H1 (cell line): ENCODE data around the gene AGBL4. TPM values are rescaled to one million over a fixed set of nuclear protein-coding genes. Genes with fewer than 3 reads are reported as not detected.

Experiments used
- CTCF ChIA-PET: fragments of 300-600 bp; sonication (Branson Sonifier 250); formaldehyde crosslinking; loops from one replicate; lab custom pipeline; 2021; ENCODE audit not compliant: partially characterized antibody; lab: Charles Lee
- POLR2A ChIA-PET: fragments of 300-600 bp; sonication (Branson Sonifier 250); formaldehyde crosslinking; loops from one replicate; lab custom pipeline; 2021; ENCODE audit warnings: inconsistent platforms; ENCODE audit not compliant: partially characterized antibody; lab: Charles Lee
- DNase-seq, 2 experiments: peaks; one replicate each; pipeline versions ENCODE4 v3.0.0 to v3.0.0-alpha.2; 2010 to 2022; ENCODE audit warnings: low spot score in 2 of 2, low read depth in 1 of 2, mixed read lengths in 1 of 2
- FAIRE-seq: peaks from 2 replicates; lab custom pipeline; 2011; peaks lifted over from hg19 to GRCh38; lab: Jason Lieb, UNC
- H2AFZ ChIP-seq: 2 replicates; pipeline ENCODE4 v1.8.1; 2012; ENCODE audit warnings: low read length, inconsistent platforms
- H2AK5ac ChIP-seq: 2 replicates; pipeline ENCODE4 v1.6.1; 2013; ENCODE audit warnings: low read depth, low read length
- H2BK120ac ChIP-seq: replicated peaks from 2 replicates; pipeline ENCODE3; 2013; ENCODE audit warnings: low read depth, low read length, inconsistent platforms
- H2BK12ac ChIP-seq: 2 replicates; pipeline ENCODE4 v1.6.1; 2013; ENCODE audit warnings: low read depth, low read length
- H2BK15ac ChIP-seq: 2 replicates; pipeline ENCODE4 v1.6.1; 2013; ENCODE audit warnings: low read length
- H2BK20ac ChIP-seq: 2 replicates; pipeline ENCODE4 v1.6.1; 2013; ENCODE audit warnings: low read length
- H2BK5ac ChIP-seq: 2 replicates; pipeline ENCODE4 v1.6.1; 2013; ENCODE audit warnings: low read depth, low read length
- H3K14ac ChIP-seq: 2 replicates; pipeline ENCODE4 v1.6.1; 2013; ENCODE audit warnings: inconsistent platforms; ENCODE audit not compliant: insufficient read length
- H3K18ac ChIP-seq: 2 replicates; pipeline ENCODE4 v1.6.1; 2013; ENCODE audit warnings: low read length; ENCODE audit errors: extremely low read depth
- H3K23ac ChIP-seq: 2 replicates; pipeline ENCODE4 v1.6.1; 2013; ENCODE audit warnings: inconsistent platforms; ENCODE audit not compliant: insufficient read length
- H3K23me2 ChIP-seq: 2 replicates; pipeline ENCODE4 v1.6.1; 2013; ENCODE audit warnings: low read depth, low read length
- H3K27ac ChIP-seq: 2 replicates; pipeline ENCODE4 v1.6.1; 2011; ENCODE audit warnings: low read depth, low read length, inconsistent platforms
- H3K27me3 ChIP-seq, 4 experiments: replicated peaks in 1 of 4; 1 replicate in 1 of 4; 2 replicates in 3 of 4; pipeline versions ENCODE4 v1.6.1 to v1.8.1; 2011 to 2013; ENCODE audit warnings: low read length in 3 of 4, mild to moderate bottlenecking in 3 of 4, inconsistent platforms in 2 of 4, mixed read lengths in 2 of 4, moderate library complexity in 1 of 4; ENCODE audit not compliant: control insufficient read depth in 3 of 4, insufficient read depth in 3 of 4; ENCODE audit errors: extremely low read depth in 1 of 4
- H3K36me3 ChIP-seq, 4 experiments: 2 replicates each; pipeline versions ENCODE4 v1.6.1 to v1.8.1; 2011 to 2013; ENCODE audit warnings: mild to moderate bottlenecking in 4 of 4, low read length in 3 of 4, moderate library complexity in 2 of 4, control low read depth in 1 of 4, inconsistent platforms in 1 of 4; ENCODE audit not compliant: insufficient read depth in 4 of 4, control insufficient read depth in 2 of 4
- H3K4ac ChIP-seq: replicated peaks from 2 replicates; pipeline ENCODE3; 2013; ENCODE audit warnings: low read length, low read depth, mixed read lengths, inconsistent platforms; ENCODE audit not compliant: insufficient read length
- H3K4me1 ChIP-seq, 4 experiments: replicated peaks in 1 of 4; 1 replicate in 1 of 4; 2 replicates in 3 of 4; pipeline versions ENCODE4 v1.6.1 to v1.8.1; 2011 to 2013; ENCODE audit warnings: low read length in 3 of 4, inconsistent platforms in 2 of 4, mixed read lengths in 1 of 4; ENCODE audit not compliant: insufficient read depth in 4 of 4, control insufficient read depth in 3 of 4
- H3K4me2 ChIP-seq, 2 experiments: 2 replicates each; pipeline versions ENCODE4 v1.6.1 to v1.8.1; 2011 to 2013; ENCODE audit warnings: low read depth in 2 of 2, low read length in 2 of 2, control low read depth in 1 of 2, inconsistent platforms in 1 of 2, mild to moderate bottlenecking in 1 of 2; ENCODE audit not compliant: insufficient read depth in 1 of 2
- H3K4me3 ChIP-seq, 4 experiments: fragments of 200-600, 300-600 bp in 1 of 4; sonication (generic), shearing (Covaris generic), sonication (Bioruptor Twin) in 1 of 4; 2 replicates each; pipeline versions ENCODE4 v1.5.1 to v1.8.1; 2011 to 2016; ENCODE audit warnings: low read length in 4 of 4, low read depth in 3 of 4, control low read depth in 2 of 4, inconsistent platforms in 2 of 4, mild to moderate bottlenecking in 2 of 4, mixed read lengths in 1 of 4, moderate library complexity in 1 of 4; ENCODE audit not compliant: insufficient read depth in 2 of 4; ENCODE audit errors: extremely low read depth in 1 of 4
- H3K56ac ChIP-seq: replicated peaks from 2 replicates; pipeline ENCODE3; 2013; ENCODE audit warnings: low read depth, mild to moderate bottlenecking, mixed read lengths, low read length, inconsistent platforms; ENCODE audit not compliant: insufficient read length
- H3K79me1 ChIP-seq: 2 replicates; pipeline ENCODE4 v1.6.1; 2013; ENCODE audit warnings: low read depth, low read length, control low read depth
- H3K79me2 ChIP-seq, 2 experiments: 2 replicates each; pipeline versions ENCODE4 v1.6.1 to v1.8.1; 2012 to 2013; ENCODE audit warnings: low read length in 2 of 2, mild to moderate bottlenecking in 2 of 2, inconsistent platforms in 1 of 2; ENCODE audit not compliant: insufficient read depth in 2 of 2, control insufficient read depth in 1 of 2
- H3K9ac ChIP-seq, 4 experiments: replicated peaks in 1 of 4; 1 replicate in 1 of 4; 2 replicates in 3 of 4; pipeline versions ENCODE4 v1.6.1 to v1.8.1; 2011 to 2013; ENCODE audit warnings: low read depth in 3 of 4, low read length in 3 of 4, control low read depth in 2 of 4, mild to moderate bottlenecking in 2 of 4, moderate library complexity in 2 of 4, inconsistent platforms in 1 of 4; ENCODE audit errors: extremely low read depth in 1 of 4
- H3K9me3 ChIP-seq, 2 experiments: 2 replicates each; pipeline versions ENCODE4 v1.6.1 to v1.8.1; 2012 to 2013; ENCODE audit warnings: mild to moderate bottlenecking in 2 of 2, moderate library complexity in 2 of 2, control low read depth in 1 of 2, inconsistent platforms in 1 of 2, low read depth in 1 of 2, low read length in 1 of 2, mixed read lengths in 1 of 2; ENCODE audit not compliant: insufficient read depth in 2 of 2
- H4K20me1 ChIP-seq, 2 experiments: replicated peaks in 1 of 2; 2 replicates each; pipeline versions ENCODE3 to v1.8.1; 2011 to 2013; ENCODE audit warnings: inconsistent platforms in 2 of 2, low read length in 2 of 2, mild to moderate bottlenecking in 1 of 2; ENCODE audit not compliant: insufficient read depth in 2 of 2, control insufficient read depth in 1 of 2
- H4K5ac ChIP-seq: 2 replicates; pipeline ENCODE4 v1.6.1; 2013; ENCODE audit warnings: low read length, low read depth, mixed read lengths, inconsistent platforms; ENCODE audit not compliant: insufficient read length
- H4K8ac ChIP-seq: 2 replicates; pipeline ENCODE4 v1.8.0; 2013; ENCODE audit warnings: mild to moderate bottlenecking, moderate library complexity, low read length, inconsistent platforms; ENCODE audit not compliant: insufficient read depth; ENCODE audit errors: extremely low read depth
- H4K91ac ChIP-seq: replicated peaks from 2 replicates; pipeline ENCODE3; 2013; ENCODE audit warnings: low read length, mixed read lengths, inconsistent platforms; ENCODE audit not compliant: insufficient read length
- MAFK ChIP-seq: IDR thresholded peaks from 2 replicates; pipeline ENCODE4 v1.6.1; 2012; ENCODE audit warnings: low read depth, mild to moderate bottlenecking, improper control_type of control experiment, low read length
- POLR2A ChIP-seq, 2 experiments: IDR thresholded peaks; 1 replicate in 1 of 2; 2 replicates in 1 of 2; pipeline ENCODE4 v1.6.1; 2011; ENCODE audit warnings: low read depth in 2 of 2, low read length in 2 of 2, mild to moderate bottlenecking in 2 of 2; ENCODE audit errors: control extremely low read depth in 1 of 2
- SIRT6 ChIP-seq: IDR thresholded peaks from one replicate; pipeline ENCODE4 v1.7.1; 2012; ENCODE audit warnings: low read length, inconsistent platforms
- SRF ChIP-seq: IDR thresholded peaks from 2 replicates; pipeline ENCODE4 v1.6.1; 2011; ENCODE audit warnings: mild to moderate bottlenecking, low read depth, low read length, moderate library complexity
- WGBS, 2 experiments: shearing (Covaris generic) in 1 of 2; methylation state at CpG; one replicate each; pipeline versions ENCODE4 v1.1.6 to v1.1.7; 2013 to 2015; ENCODE audit warnings: low lambda C conversion rate in 2 of 2, mixed read lengths in 2 of 2, inconsistent platforms in 1 of 2, low coverage in 1 of 2, missing lambda C conversion rate in 1 of 2; ENCODE audit not compliant: insufficient replicate concordance in 2 of 2, insufficient coverage in 1 of 2, insufficient read length in 1 of 2; ENCODE audit errors: extremely low coverage in 1 of 2, missing lambda C conversion rate in 1 of 2; 5-methylcytosine and 5-hydroxymethylcytosine counted together
- polyA plus RNA-seq, 7 experiments: library from polyadenylated mRNA; depleted of rRNA in 3 of 7; stranded (reverse) in 5 of 7; unstranded in 2 of 7; fragments of >200 nt in 5 of 7; fragments of 200-250 nt in 2 of 7; gene quantifications; 1 replicate in 5 of 7; 2 replicates in 1 of 7; 4 replicates in 1 of 7; pipeline versions ENCODE4 v1.2.1 to v1.2.3, GENCODE V29; 2011 to 2013; ENCODE audit warnings: missing spikeins in 2 of 7, mixed read lengths in 2 of 7
- total RNA-seq: library from RNA; stranded (reverse); fragmentation: NEBNext Ultra II Directional; extraction: Animal tissue kit (Norgen Biotek cat#: 25700); gene quantifications from 2 replicates; pipeline ENCODE4 v1.2.1, GENCODE V29; 2021

The AGBL4 gene
- total and polyA plus RNA-seq, 2 of the 8 experiments (the other 6 are each of a cell fraction or from before 2014, with no cell fraction given) = 0.41 to 0.45 TPM

DNA sequence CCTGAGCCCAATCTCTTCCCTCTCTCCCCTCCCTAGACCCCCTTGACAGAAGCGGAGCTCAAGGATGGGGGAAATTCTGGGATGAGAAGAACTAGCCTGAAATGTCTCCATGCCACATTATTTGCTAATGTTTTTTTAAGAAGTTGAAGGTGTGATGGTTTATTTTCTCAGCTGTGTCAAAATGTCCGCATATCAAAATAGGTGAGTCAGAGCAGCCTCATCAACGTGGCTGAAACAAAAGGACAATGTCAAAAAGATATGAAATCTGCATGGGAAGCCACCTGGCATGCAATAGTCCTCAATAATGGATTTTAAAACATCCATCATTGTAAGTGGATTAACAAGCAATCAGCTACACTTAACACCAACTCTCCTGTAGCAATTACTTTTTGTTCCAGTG, 1348.5 kb downstream of the AGBL4 start:
- no peak overlapping the region for H2BK120ac ChIP-seq
- no peaks in the 10 kb centered on the region for H3K79me1 ChIP-seq
- H3K4me3 ChIP-seq = no peak overlapping the region
- no peak overlapping the region for H3K56ac ChIP-seq
- H4K8ac ChIP-seq = no peak overlapping the region
- no peak overlapping the region for H3K23ac ChIP-seq
- no peak for DNase-seq
- H3K4me2 ChIP-seq = no peak overlapping the region
- H2AFZ ChIP-seq = no peak overlapping the region
- no peaks in the 10 kb centered on the region for H4K20me1 ChIP-seq
- H3K4me1 ChIP-seq = peaks cover 0 to 5% (median 2%) of the 10 kb centered on the region in 4 experiments; a peak in 3 of 7 replicates
- no peaks in the 10 kb centered on the region for H3K9me3 ChIP-seq
- H2BK5ac ChIP-seq = no peak overlapping the region
- 89% methylated on average over 3 of the region's 3 CpGs; no CpG with 5 or more reads in 1 of the 2 experiments for WGBS, 2 experiments
- no peak overlapping the region for H4K91ac ChIP-seq
- no peak overlapping the region for H2BK20ac ChIP-seq
- no peak overlapping the region for H2BK12ac ChIP-seq
- peaks cover 0 to 2% (median 0%) of the 10 kb centered on the region in 4 experiments; a peak in 1 of 7 replicates for H3K27me3 ChIP-seq
- H3K27ac ChIP-seq = no peak overlapping the region
- POLR2A ChIA-PET = no interaction called here
- H3K79me2 ChIP-seq = no peaks in the 10 kb centered on the region
- no peak overlapping the region for H4K5ac ChIP-seq
- no peaks in the 10 kb centered on the region for H3K36me3 ChIP-seq
- H3K18ac ChIP-seq = no peak overlapping the region
- no peaks in the 10 kb centered on the region for H3K23me2 ChIP-seq
- CTCF ChIA-PET = interaction anchor here (1.0 to 12.3 kb wide), 11 partner anchors 13 to 117 kb away, joined by 3 to 225 read pairs (median 15); no protein-coding TSS in a partner anchor
- FAIRE-seq = no peak
- no peak overlapping the region for H3K4ac ChIP-seq
- no peak overlapping the region for H3K14ac ChIP-seq
- no peak overlapping the region for H2BK15ac ChIP-seq
- no peak overlapping the region for H3K9ac ChIP-seq
- no peak overlapping the region for H2AK5ac ChIP-seq
- no peak for TF ChIP-seq POLR2A (IDR thresholded peaks at IDR 0.05; ENCODE audit: control extremely low read depth in 1 of 2, low read depth in 2 of 2, low read length in 2 of 2)
- no peak for TF ChIP-seq SIRT6
- no peak for TF ChIP-seq MAFK
- TF ChIP-seq SRF = no peak
